Peyer's patch (tissue), 4 donors: Measurements from ENCODE around the gene CHRNA5.

Source experiments
- CTCF ChIP-seq, 6 experiments: fragments of 450-650 bp in 4 of 6; fragments of 200-600 bp in 2 of 6; sonication (generic) in 1 of 6; IDR thresholded peaks; one replicate each; pipeline ENCODE4 v1.5.1; 2017 to 2019; ENCODE audit warnings: antibody characterized with exemption in 6 of 6, mild to moderate bottlenecking in 3 of 6, moderate library complexity in 1 of 6
- POLR2A ChIP-seq, 2 donors: fragments of 450-650 bp; IDR thresholded peaks; one replicate each; pipeline ENCODE4 v1.5.1; 2017; ENCODE audit warnings: antibody characterized with exemption in 2 of 2, mild to moderate bottlenecking in 2 of 2, moderate library complexity in 2 of 2

GRCh38 chr15:78641102-78641748 lies 75.9 kb downstream of the CHRNA5 start, which contains the start of gene CHRNB4:
- TF ChIP-seq CTCF (IDR thresholded peaks at IDR 0.05), result no peak
- TF ChIP-seq POLR2A (IDR thresholded peaks at IDR 0.05), result no peak
